Glutamatergic neuron (in vitro differentiated cells): Measurements from ENCODE around the gene MCM6. TPM values are rescaled to one million over a fixed set of nuclear protein-coding genes. Genes with fewer than 3 reads are reported as not detected.
A peak's percentile ranks its signal among the peaks of the same experiment; 100 is the strongest.

Experiments
- DNase-seq: peaks from one replicate; pipeline ENCODE4 v3.0.0; 2022
- H3K27ac Mint-ChIP-seq: one replicate; pipeline ENCODE4 v1.8.0; 2020; ENCODE audit warnings: mild to moderate bottlenecking, mixed read lengths, inconsistent platforms; ENCODE audit not compliant: unreplicated experiment
- H3K27me3 Mint-ChIP-seq: one replicate; pipeline ENCODE4 v1.8.0; 2020; ENCODE audit warnings: mild to moderate bottlenecking, moderate library complexity, mixed read lengths, inconsistent platforms; ENCODE audit not compliant: unreplicated experiment
- H3K36me3 Mint-ChIP-seq: one replicate; pipeline ENCODE4 v1.8.0; 2020; ENCODE audit warnings: mild to moderate bottlenecking, mixed read lengths, inconsistent platforms; ENCODE audit not compliant: unreplicated experiment
- H3K4me1 Mint-ChIP-seq: one replicate; pipeline ENCODE4 v1.8.0; 2020; ENCODE audit warnings: mild to moderate bottlenecking, low read depth, mixed read lengths, inconsistent platforms; ENCODE audit not compliant: unreplicated experiment
- H3K4me3 Mint-ChIP-seq: one replicate; pipeline ENCODE4 v1.8.0; 2020; ENCODE audit warnings: mild to moderate bottlenecking, mixed read lengths, inconsistent platforms; ENCODE audit not compliant: unreplicated experiment
- H3K9me3 Mint-ChIP-seq: one replicate; pipeline ENCODE4 v1.8.0; 2020; ENCODE audit warnings: mild to moderate bottlenecking, moderate library complexity, mixed read lengths, inconsistent platforms; ENCODE audit not compliant: unreplicated experiment
- CTCF ChIP-seq: fragments of 200-600 bp; sonication (generic); IDR thresholded peaks from one replicate; pipeline ENCODE4 v1.5.0; 2021; ENCODE audit not compliant: partially characterized antibody, unreplicated experiment
- total RNA-seq: library from RNA; stranded (reverse); fragmentation: NEBNext Ultra II Directional; extraction: Animal tissue kit (Norgen Biotek cat#: 25700); gene quantifications from one replicate; pipeline ENCODE4 v1.2.1, GENCODE V29; 2021; ENCODE audit not compliant: unreplicated experiment

MCM6 gene
- total RNA-seq, 1 donor from 2014 or later = 11.7 TPM

- no peak for TF ChIP-seq CTCF
- Mint-ChIP-seq H3K27me3 (no peaks in the 10 kb centered on the region), H3K36me3 (no peaks in the 10 kb centered on the region), H3K9me3 (no peaks in the 10 kb centered on the region), H3K4me1 (peaks cover 2% of the 10 kb centered on the region), H3K4me3 (no peak overlapping the region), H3K27ac (no peak overlapping the region)
- no peak for DNase-seq
Measured at GRCh38 chr2:135909976-135910375, 33.7 kb upstream of the MCM6 start.

- no peaks in the 10 kb centered on the region for H3K9me3 Mint-ChIP-seq
- no peaks in the 10 kb centered on the region for H3K4me1 Mint-ChIP-seq
- no peak overlapping the region for H3K4me3 Mint-ChIP-seq
- no peak overlapping the region for H3K27ac Mint-ChIP-seq
- DNase-seq = no peak
- no peaks in the 10 kb centered on the region for H3K36me3 Mint-ChIP-seq
- peaks cover 1% of the 10 kb centered on the region for H3K27me3 Mint-ChIP-seq
- TF ChIP-seq CTCF = no peak
Measured at GRCh38 chr2:135905679-135906078, 29.4 kb upstream of the MCM6 start.

- H3K4me3 Mint-ChIP-seq = no peak overlapping the region
- no peak overlapping the region for H3K27ac Mint-ChIP-seq
- no peaks in the 10 kb centered on the region for H3K36me3 Mint-ChIP-seq
- H3K4me1 Mint-ChIP-seq = peaks cover 3% of the 10 kb centered on the region
- H3K27me3 Mint-ChIP-seq = peaks cover 1% of the 10 kb centered on the region
- no peak for DNase-seq
- TF ChIP-seq CTCF = no peak
- H3K9me3 Mint-ChIP-seq = no peaks in the 10 kb centered on the region
Measured at GRCh38 chr2:135904341-135904989, 28.2 kb upstream of the MCM6 start.

GRCh38 chr2:135903650-135904049 lies 27.4 kb upstream of the MCM6 start:
- no peaks in the 10 kb centered on the region for H3K9me3 Mint-ChIP-seq
- DNase-seq = no peak
- no peak overlapping the region for H3K27ac Mint-ChIP-seq
- H3K4me1 Mint-ChIP-seq = peaks cover 7% of the 10 kb centered on the region
- H3K36me3 Mint-ChIP-seq = peaks cover 4% of the 10 kb centered on the region
- H3K27me3 Mint-ChIP-seq = peaks cover 3% of the 10 kb centered on the region
- H3K4me3 Mint-ChIP-seq = no peak overlapping the region
- TF ChIP-seq CTCF = no peak

GRCh38 chr2:135899567-135899966 lies 23.3 kb upstream of the MCM6 start:
- Mint-ChIP-seq H3K4me1 (peaks cover 7% of the 10 kb centered on the region), H3K27ac (peak overlapping the region; percentile 7), H3K9me3 (peaks cover 4% of the 10 kb centered on the region), H3K4me3 (no peak overlapping the region), H3K36me3 (peaks cover 4% of the 10 kb centered on the region), H3K27me3 (peaks cover 3% of the 10 kb centered on the region)
- no peak for DNase-seq
- no peak for TF ChIP-seq CTCF
